GM23338 (cell line): ENCODE results near the gene LRMDA. TPM values are rescaled to one million over a fixed set of nuclear protein-coding genes. Genes with fewer than 3 reads are reported as not detected.

ENCODE experiments used
- ATAC-seq: fragments of 200-7000 bp; cut with Tn5 transposase; 3 replicates; pipeline ENCODE4 v1.9.1; 2020
- DNase-seq: peaks from one replicate; pipeline ENCODE4 v3.0.0-alpha.2; 2015; ENCODE audit warnings: low spot score
- H2AFZ ChIP-seq: fragments of 200-600 bp; sonication (generic); 2 replicates; pipeline ENCODE4 v1.8.0; 2016; ENCODE audit warnings: antibody characterized with exemption, mild to moderate bottlenecking, moderate library complexity
- H3F3A ChIP-seq: fragments of 200-600 bp; sonication (generic); replicated peaks from 2 replicates; pipeline ENCODE4 v1.8.0; 2017; ENCODE audit warnings: antibody characterized with exemption, mixed run types, low read depth
- H3K27ac ChIP-seq: fragments of 200-600 bp; sonication (generic); 2 replicates; pipeline ENCODE4 v1.6.1; 2016; ENCODE audit warnings: low read depth
- H3K27me3 ChIP-seq: fragments of 200-600 bp; sonication (generic); 2 replicates; pipeline ENCODE4 v1.8.0; 2016; ENCODE audit warnings: mild to moderate bottlenecking, mixed run types, moderate library complexity; ENCODE audit not compliant: insufficient read depth
- H3K36me3 ChIP-seq: fragments of 200-600 bp; sonication (generic); 2 replicates; pipeline ENCODE4 v1.8.0; 2016; ENCODE audit warnings: mild to moderate bottlenecking; ENCODE audit not compliant: insufficient read depth
- H3K4me1 ChIP-seq: fragments of 200-600 bp; sonication (generic); 2 replicates; pipeline ENCODE4 v1.8.0; 2016; ENCODE audit warnings: mild to moderate bottlenecking, moderate library complexity; ENCODE audit not compliant: insufficient read depth
- H3K4me2 ChIP-seq: fragments of 200-600 bp; sonication (generic); 2 replicates; pipeline ENCODE4 v1.7.1; 2017; ENCODE audit warnings: mixed run types
- H3K4me3 ChIP-seq: fragments of 200-600 bp; sonication (generic); 2 replicates; pipeline ENCODE4 v1.6.1; 2016; ENCODE audit warnings: mixed run types
- H3K79me2 ChIP-seq: fragments of 200-600 bp; sonication (generic); replicated peaks from 2 replicates; pipeline ENCODE4 v1.8.0; 2017; ENCODE audit warnings: mild to moderate bottlenecking; ENCODE audit not compliant: insufficient read depth
- H3K9me2 ChIP-seq: fragments of 200-600 bp; sonication (generic); 2 replicates; pipeline ENCODE4 v1.8.0; 2017; ENCODE audit not compliant: insufficient read depth
- H4K20me1 ChIP-seq: fragments of 200-600 bp; sonication (generic); replicated peaks from 2 replicates; pipeline ENCODE4 v1.8.0; 2017; ENCODE audit warnings: mild to moderate bottlenecking; ENCODE audit not compliant: insufficient read depth
- H3K27ac Mint-ChIP-seq: 2 replicates; pipeline ENCODE4 v1.8.0; 2020; ENCODE audit warnings: inconsistent platforms, mild to moderate bottlenecking, moderate library complexity, mixed read lengths
- H3K27me3 Mint-ChIP-seq: 3 replicates; pipeline ENCODE4 v1.8.0; 2022; ENCODE audit warnings: low read depth, mild to moderate bottlenecking, moderate library complexity, mixed read lengths, inconsistent platforms; ENCODE audit not compliant: insufficient read depth, poor library complexity
- H3K36me3 Mint-ChIP-seq: 3 replicates; pipeline ENCODE4 v1.8.0; 2021; ENCODE audit warnings: low read depth, mild to moderate bottlenecking, inconsistent platforms, moderate library complexity, mixed read lengths
- H3K4me1 Mint-ChIP-seq: 3 replicates; pipeline ENCODE4 v1.8.0; 2020; ENCODE audit warnings: mild to moderate bottlenecking, inconsistent platforms, mixed read lengths
- H3K4me3 Mint-ChIP-seq: 3 replicates; pipeline ENCODE4 v1.8.0; 2021; ENCODE audit warnings: moderate library complexity, mild to moderate bottlenecking, inconsistent platforms, mixed read lengths
- H3K9me3 Mint-ChIP-seq: 3 replicates; pipeline ENCODE4 v1.8.0; 2020; ENCODE audit warnings: moderate library complexity, mild to moderate bottlenecking, inconsistent platforms, mixed read lengths
- CREB1 ChIP-seq: fragments of 250-450 bp; sonication (Bioruptor Pico); IDR thresholded peaks from 2 replicates; pipeline ENCODE4 v1.5.0; 2020; ENCODE audit warnings: low read depth, mild to moderate bottlenecking, moderate library complexity
- EZH2 ChIP-seq: fragments of 200-600 bp; sonication (generic); IDR thresholded peaks from one replicate; pipeline ENCODE4 v1.8.0; 2017; ENCODE audit warnings: antibody characterized with exemption, mild to moderate bottlenecking, low read depth; ENCODE audit not compliant: unreplicated experiment
- EZH2phosphoT487 ChIP-seq: fragments of 200-600 bp; sonication (generic); IDR thresholded peaks from one replicate; pipeline ENCODE4 v1.8.1; 2018; ENCODE audit warnings: antibody characterized with exemption; ENCODE audit not compliant: unreplicated experiment
- JUNB ChIP-seq: IDR thresholded peaks from one replicate; pipeline ENCODE4 v1.6.1; 2016; ENCODE audit warnings: antibody characterized with exemption; ENCODE audit not compliant: unreplicated experiment
- NANOG ChIP-seq: IDR thresholded peaks from 2 replicates; pipeline ENCODE4 v1.6.1; 2016; ENCODE audit warnings: antibody characterized with exemption, borderline replicate concordance
- POLR2AphosphoS5 ChIP-seq: IDR thresholded peaks from 2 replicates; pipeline ENCODE4 v1.6.1; 2016; ENCODE audit warnings: antibody characterized with exemption, low read depth
- STAT1 ChIP-seq: IDR thresholded peaks from one replicate; pipeline ENCODE4 v1.6.1; 2016; ENCODE audit warnings: antibody characterized with exemption; ENCODE audit not compliant: unreplicated experiment
- ZNF114 ChIP-seq: fragments of 250-450 bp; sonication (Bioruptor Pico); IDR thresholded peaks from 2 replicates; pipeline ENCODE4 v1.5.0; 2020; ENCODE audit warnings: mild to moderate bottlenecking, moderate library complexity
- ZNF331 ChIP-seq: fragments of 250-450 bp; sonication (Bioruptor Pico); IDR thresholded peaks from 2 replicates; pipeline ENCODE4 v1.5.0; 2020; ENCODE audit warnings: low read depth, mild to moderate bottlenecking, moderate library complexity
- ZNF462 ChIP-seq: fragments of 250-450 bp; sonication (Bioruptor Pico); IDR thresholded peaks from 2 replicates; pipeline ENCODE4 v1.5.0; 2020; ENCODE audit warnings: mild to moderate bottlenecking, moderate library complexity
- polyA plus RNA-seq: library from polyadenylated mRNA; unstranded; fragments of >200 nt; fragmentation: Nextera tagmentation; extraction: Ambion mirVana; gene quantifications from 2 replicates; pipeline ENCODE4 v1.2.1, GENCODE V29; 2016
- total RNA-seq: library from RNA; depleted of rRNA; stranded (reverse); fragments of >200 nt; shearing (Covaris generic); gene quantifications from 2 replicates; pipeline ENCODE4 v1.2.3, GENCODE V29; 2014
- TF ChIP-seq, protein P1 (sequence below), 2 experiments: fragments of 200-600 bp in 1 of 2; sonication (generic) in 1 of 2; conservative IDR thresholded peaks; 2 replicates each; pipeline versions ENCODE4 v1.5.1 to v1.6.1; 2016 to 2017; ENCODE audit warnings: antibody characterized with exemption in 2 of 2, low read depth in 2 of 2, mild to moderate bottlenecking in 2 of 2, moderate library complexity in 1 of 2
- TF ChIP-seq, protein P2 (sequence below): IDR thresholded peaks from 2 replicates; pipeline ENCODE4 v1.6.1; 2016; ENCODE audit warnings: antibody characterized with exemption
- TF ChIP-seq, protein P3 (sequence below): IDR thresholded peaks from one replicate; pipeline ENCODE4 v1.6.1; 2018; ENCODE audit warnings: antibody characterized with exemption; ENCODE audit not compliant: unreplicated experiment

LRMDA gene
- total and polyA plus RNA-seq, 2 experiments from 2014 or later, result 0.90 to 1.8 TPM

GRCh38 chr10:76218035-76218434 is 786.6 kb downstream of the LRMDA start:
- DNase-seq (no peak), ATAC-seq (no peak)
- H3K4me1 Mint-ChIP-seq, result no peaks in the 10 kb centered on the region
- no peaks in the 10 kb centered on the region for H3K36me3 ChIP-seq
- peaks cover under 1% of the 10 kb centered on the region for H3K9me2 ChIP-seq
- peaks cover 5% of the 10 kb centered on the region; the same call in 2 of the 3 replicates for H3K9me3 Mint-ChIP-seq
- TF ChIP-seq, protein P1, sequence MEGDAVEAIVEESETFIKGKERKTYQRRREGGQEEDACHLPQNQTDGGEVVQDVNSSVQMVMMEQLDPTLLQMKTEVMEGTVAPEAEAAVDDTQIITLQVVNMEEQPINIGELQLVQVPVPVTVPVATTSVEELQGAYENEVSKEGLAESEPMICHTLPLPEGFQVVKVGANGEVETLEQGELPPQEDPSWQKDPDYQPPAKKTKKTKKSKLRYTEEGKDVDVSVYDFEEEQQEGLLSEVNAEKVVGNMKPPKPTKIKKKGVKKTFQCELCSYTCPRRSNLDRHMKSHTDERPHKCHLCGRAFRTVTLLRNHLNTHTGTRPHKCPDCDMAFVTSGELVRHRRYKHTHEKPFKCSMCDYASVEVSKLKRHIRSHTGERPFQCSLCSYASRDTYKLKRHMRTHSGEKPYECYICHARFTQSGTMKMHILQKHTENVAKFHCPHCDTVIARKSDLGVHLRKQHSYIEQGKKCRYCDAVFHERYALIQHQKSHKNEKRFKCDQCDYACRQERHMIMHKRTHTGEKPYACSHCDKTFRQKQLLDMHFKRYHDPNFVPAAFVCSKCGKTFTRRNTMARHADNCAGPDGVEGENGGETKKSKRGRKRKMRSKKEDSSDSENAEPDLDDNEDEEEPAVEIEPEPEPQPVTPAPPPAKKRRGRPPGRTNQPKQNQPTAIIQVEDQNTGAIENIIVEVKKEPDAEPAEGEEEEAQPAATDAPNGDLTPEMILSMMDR (conservative IDR thresholded peaks at IDR 0.05; ENCODE audit: low read depth in 2 of 2), result no peak
- TF ChIP-seq JUNB (no peak), EZH2 (no peak), ZNF462 (CRISPR knock-in tag) (no peak), POLR2AphosphoS5 (no peak), CREB1 (no peak), EZH2phosphoT487 (no peak), ZNF331 (no peak), ZNF114 (CRISPR knock-in tag) (no peak), NANOG (no peak), STAT1 (no peak)
- TF ChIP-seq, protein P2, sequence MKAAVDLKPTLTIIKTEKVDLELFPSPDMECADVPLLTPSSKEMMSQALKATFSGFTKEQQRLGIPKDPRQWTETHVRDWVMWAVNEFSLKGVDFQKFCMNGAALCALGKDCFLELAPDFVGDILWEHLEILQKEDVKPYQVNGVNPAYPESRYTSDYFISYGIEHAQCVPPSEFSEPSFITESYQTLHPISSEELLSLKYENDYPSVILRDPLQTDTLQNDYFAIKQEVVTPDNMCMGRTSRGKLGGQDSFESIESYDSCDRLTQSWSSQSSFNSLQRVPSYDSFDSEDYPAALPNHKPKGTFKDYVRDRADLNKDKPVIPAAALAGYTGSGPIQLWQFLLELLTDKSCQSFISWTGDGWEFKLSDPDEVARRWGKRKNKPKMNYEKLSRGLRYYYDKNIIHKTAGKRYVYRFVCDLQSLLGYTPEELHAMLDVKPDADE, result no peak
- TF ChIP-seq, protein P3, sequence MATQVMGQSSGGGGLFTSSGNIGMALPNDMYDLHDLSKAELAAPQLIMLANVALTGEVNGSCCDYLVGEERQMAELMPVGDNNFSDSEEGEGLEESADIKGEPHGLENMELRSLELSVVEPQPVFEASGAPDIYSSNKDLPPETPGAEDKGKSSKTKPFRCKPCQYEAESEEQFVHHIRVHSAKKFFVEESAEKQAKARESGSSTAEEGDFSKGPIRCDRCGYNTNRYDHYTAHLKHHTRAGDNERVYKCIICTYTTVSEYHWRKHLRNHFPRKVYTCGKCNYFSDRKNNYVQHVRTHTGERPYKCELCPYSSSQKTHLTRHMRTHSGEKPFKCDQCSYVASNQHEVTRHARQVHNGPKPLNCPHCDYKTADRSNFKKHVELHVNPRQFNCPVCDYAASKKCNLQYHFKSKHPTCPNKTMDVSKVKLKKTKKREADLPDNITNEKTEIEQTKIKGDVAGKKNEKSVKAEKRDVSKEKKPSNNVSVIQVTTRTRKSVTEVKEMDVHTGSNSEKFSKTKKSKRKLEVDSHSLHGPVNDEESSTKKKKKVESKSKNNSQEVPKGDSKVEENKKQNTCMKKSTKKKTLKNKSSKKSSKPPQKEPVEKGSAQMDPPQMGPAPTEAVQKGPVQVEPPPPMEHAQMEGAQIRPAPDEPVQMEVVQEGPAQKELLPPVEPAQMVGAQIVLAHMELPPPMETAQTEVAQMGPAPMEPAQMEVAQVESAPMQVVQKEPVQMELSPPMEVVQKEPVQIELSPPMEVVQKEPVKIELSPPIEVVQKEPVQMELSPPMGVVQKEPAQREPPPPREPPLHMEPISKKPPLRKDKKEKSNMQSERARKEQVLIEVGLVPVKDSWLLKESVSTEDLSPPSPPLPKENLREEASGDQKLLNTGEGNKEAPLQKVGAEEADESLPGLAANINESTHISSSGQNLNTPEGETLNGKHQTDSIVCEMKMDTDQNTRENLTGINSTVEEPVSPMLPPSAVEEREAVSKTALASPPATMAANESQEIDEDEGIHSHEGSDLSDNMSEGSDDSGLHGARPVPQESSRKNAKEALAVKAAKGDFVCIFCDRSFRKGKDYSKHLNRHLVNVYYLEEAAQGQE, result no peak
- no peak overlapping the region for H3K27ac ChIP-seq
- no peaks in the 10 kb centered on the region for H3K27me3 Mint-ChIP-seq
- no peaks in the 10 kb centered on the region for H3K4me1 ChIP-seq
- no peaks in the 10 kb centered on the region for H3K27me3 ChIP-seq
- H3F3A ChIP-seq, result no peaks in the 10 kb centered on the region
- no peak overlapping the region for H2AFZ ChIP-seq
- no peaks in the 10 kb centered on the region for H3K36me3 Mint-ChIP-seq
- H3K27ac Mint-ChIP-seq, result no peak overlapping the region
- H4K20me1 ChIP-seq, result no peaks in the 10 kb centered on the region
- H3K4me3 ChIP-seq, result no peak overlapping the region
- H3K4me3 Mint-ChIP-seq, result no peak overlapping the region
- H3K79me2 ChIP-seq, result no peaks in the 10 kb centered on the region
- H3K4me2 ChIP-seq, result no peak overlapping the region
